Inflammatory macrophage treated with lipopolysaccharide for 4 hours (primary cell): ENCODE measurements around the gene GRAMD4.
"Not testable (repeated sequence)": the region's sequence is repeated elsewhere in the genome, so short reads cannot be mapped to it uniquely, and the experiment has no call there.

ENCODE experiments used
- DNase-seq: peaks from one replicate; pipeline ENCODE4 v3.0.0-alpha.2; 2020

The GRAMD4 gene

DNA sequence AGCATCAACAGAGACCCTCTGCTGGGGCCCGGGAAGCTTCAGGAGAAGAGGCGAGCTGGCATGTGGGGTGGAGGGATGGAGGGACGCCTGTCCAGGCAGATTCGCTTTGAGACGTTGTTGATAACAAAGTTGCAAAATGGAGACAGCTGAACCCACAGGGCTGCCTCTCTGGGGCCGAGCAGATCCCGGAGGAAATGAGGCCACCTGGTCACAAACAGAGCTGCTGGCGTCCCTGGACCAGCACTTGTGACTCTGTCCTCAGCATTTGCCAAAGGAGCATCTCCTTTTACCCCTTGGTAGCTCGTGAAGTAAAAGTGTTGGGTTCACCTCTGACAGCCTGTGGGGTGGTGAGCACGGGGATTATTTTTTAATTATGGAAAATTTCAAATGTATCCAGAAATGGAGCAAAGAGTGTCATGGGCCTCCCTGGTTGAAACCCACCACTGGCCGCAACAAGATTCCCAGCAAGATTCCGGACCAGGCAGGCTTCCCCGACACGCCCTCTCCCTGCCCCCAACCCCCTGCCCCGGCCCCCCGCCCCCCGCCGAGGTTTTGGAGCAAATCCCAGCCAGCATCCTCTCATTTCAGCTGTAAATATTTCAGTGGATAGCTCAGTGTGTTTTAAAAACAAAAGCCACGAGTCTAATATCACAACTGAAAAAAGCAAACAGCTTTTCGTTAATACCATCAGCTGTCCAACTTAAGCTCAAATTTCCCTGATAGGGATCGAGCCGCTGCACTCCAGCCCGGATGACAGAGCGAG, 20.3 kb downstream of the GRAMD4 start:
- DNase-seq = no peak

DNA sequence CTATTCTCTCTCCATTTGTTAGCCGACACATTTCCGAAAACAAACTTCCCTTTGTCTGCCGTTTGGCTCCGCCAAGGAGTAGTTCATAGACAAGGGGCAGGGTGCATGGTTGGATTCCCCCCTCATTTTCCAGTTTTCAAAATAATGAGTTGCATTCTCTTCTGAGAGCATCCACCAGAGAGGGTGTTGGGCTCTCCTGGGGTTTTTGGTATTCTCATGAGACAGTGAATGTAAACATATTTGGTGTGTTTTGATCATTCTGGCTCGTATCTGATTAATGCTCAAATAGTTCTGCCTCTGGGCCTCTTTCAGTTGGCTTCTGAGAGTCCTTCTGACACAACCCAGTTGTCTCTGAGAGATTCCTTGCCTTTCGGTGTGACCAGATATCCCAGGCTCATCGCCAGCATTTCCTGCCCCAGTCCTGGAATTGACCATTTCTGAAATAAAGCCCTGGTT, 21.7 kb downstream of the GRAMD4 start:
- DNase-seq = no peak

DNA sequence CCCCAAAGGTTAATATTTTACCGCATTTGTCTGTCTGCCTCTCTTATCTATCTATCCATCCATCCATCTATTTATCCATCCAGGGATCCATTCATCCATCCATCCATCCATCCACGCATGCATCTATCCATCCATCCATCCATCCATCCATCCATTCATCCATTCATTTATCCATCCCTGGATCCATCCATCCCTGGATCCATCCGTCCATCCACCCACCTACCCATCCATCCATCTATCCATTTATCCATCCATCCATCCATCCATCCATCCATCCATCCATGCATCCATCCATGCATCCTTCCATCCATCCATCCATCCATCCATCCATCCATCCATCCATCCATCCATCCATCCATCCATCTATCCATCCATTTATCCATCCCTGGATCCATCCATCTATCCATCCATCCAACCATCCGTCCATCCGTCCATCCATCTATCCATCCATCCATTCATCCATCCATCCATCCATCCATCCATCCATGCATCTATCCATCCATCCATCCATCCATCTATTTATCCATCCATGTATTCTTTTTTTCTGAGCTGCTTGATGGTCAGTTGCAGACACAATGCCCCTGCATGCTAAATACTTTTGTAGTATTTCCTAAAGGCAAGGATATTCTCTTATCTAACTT, 22.8 kb downstream of the GRAMD4 start:
- not testable (repeated sequence) for DNase-seq

DNA sequence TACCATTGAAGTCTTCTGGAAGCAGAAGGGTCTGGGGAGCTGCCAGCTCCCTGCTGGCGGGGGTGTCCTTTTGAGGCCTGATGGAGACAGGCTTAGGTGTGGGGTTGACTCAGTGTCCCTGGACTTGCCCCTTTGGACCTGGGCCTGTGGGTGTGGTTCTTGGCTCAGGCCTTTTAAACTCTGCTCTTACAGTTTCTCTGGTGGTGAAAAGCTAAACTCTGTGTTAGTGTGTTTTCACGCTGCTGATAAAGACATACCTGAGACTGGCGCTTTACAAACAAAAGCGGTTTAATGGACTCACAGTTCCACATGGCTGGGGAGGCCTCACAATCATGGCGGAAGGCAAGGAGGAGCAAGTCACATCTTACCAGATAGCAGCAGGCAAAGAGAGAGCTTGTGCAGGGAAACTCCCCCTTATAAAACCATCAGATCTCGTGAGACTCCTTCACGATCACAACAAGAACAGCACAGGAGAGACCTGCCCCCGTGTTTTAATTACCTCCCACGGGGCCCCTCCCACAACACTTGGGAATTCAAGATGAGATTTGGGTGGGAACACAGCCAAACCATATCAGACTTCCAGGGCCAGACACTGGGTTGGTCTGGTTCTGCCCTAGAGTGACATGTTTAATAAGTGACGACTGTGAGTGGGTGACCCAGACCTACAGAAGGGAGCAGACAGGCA, 26.5 kb downstream of the GRAMD4 start:
- no peak for DNase-seq

DNA sequence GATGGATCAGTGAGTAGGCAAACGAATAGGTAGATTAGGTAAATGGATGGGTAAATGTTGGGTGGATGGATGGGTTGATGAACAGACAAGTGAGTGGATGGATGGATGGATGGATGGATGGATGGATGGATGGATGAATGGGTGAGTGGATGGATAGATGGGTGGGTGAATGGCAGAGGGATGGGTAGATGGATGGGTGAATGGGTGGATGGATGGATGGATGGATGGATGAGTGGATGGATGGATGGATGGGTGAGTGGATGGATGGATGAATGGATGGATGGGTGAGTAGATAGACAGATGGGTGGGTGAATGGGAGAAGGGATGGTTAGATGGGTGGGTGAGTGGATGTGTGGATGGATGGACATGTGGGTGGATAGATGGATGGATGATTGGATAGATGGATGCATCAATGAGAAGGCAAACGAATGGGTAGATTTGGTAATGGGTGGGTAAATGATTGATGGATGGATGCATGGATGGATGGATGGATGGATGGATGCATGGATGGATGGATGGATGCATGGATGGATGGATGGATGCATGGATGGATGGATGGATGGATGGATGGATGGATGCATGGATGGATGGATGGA, 28.1 kb downstream of the GRAMD4 start:
- not testable (repeated sequence) for DNase-seq

DNA sequence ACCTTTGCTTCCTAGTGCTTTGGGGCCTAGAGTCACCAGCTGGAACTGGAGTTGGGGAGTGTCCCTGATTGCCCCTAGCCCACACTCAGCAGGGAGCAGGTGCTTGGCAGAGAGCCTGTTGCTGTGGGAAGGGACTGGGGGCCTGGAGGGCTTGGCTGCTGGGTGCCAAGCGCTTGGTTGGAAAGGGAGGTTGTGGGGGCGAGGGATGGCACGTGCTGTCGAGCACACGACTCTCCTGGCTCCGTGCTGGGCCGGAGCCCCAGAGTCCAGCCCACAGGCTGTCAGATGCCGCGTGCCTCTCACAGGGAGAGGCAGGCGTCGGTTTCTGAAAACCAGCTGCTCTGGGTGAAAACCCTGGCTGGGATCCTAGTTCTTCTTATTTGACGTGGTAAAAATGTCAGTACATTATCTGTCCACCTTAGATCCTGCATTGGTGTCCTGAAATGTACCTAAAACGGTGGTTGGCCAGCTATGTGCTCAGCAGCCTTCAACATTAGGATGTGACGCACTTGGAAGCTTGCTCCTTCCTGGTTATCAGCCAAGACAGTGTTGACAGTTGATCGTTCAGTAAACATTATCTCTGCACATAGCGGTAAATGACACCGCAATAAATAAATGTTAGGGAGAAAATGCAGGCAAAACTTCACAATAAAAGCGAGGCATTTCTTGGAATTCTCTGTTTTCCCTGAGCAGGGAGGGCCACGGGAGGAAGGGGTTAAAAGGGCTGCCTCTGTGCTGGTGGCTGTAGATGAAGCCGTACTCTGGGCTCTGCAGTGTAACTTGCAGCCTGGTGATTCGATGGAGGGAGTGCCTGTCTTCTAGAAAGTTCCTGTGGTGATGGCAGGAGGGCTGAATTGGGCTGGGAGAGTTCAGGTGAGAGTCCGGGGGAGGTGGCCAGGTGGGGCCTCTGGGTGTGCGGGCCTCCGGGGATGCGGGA, 29.2 kb downstream of the GRAMD4 start:
- DNase-seq = no peak

DNA sequence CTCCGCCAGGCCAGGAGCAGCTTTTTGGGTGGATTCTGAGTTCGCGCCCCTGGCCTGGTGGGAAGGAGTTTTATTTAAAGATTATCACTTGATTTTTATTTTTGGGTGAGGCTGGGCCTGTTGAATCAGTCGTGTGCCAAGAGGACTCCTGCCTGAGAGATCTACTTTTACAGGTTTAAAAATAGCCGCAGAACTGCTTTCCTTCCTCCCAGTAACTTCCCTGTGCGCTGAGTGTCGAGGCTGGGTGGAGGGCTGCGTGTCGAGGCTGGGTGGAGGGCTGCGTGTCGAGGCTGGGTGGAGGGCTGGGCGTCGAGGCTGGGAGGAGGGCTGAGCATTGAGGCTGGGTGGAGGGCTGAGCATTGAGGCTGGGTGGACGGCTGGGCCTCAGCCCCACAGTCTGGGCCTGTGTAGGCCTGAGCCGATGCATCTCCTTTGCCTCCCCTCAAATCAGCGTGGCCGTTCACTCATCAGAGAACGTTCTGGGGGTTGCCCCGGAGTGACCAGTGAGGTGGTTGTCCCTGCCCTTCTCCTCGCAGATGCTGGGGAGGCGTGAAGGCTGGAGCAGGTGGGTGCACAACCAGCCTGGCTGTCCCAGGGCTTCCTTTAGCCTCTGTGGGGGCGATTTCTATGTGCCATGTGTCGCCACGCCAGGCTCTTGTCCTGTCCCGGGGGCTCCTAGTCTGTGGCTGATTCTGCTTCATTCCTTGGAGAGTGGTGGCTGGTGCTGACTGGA, 30.1 kb downstream of the GRAMD4 start:
- no peak for DNase-seq

DNA sequence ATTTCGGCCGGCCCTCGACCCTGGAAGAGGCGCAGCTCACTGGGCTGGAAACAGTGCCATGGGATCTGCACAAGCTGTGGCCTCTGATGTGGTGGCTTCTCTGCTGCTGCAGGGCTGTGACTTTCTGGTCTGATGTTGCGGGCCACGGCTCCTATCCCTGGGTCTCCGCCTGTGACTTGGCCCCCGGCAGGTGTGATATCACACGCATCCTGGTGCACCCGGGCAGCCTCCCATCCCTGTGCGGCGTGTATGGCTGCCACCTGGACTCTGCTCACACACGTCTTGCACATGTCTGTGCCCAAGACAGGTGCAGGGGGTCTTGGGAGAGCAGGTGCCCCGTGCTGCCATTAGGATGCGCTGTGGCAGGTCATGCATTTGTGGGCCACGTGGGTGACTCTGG, 31.1 kb downstream of the GRAMD4 start:
- DNase-seq = no peak

DNA sequence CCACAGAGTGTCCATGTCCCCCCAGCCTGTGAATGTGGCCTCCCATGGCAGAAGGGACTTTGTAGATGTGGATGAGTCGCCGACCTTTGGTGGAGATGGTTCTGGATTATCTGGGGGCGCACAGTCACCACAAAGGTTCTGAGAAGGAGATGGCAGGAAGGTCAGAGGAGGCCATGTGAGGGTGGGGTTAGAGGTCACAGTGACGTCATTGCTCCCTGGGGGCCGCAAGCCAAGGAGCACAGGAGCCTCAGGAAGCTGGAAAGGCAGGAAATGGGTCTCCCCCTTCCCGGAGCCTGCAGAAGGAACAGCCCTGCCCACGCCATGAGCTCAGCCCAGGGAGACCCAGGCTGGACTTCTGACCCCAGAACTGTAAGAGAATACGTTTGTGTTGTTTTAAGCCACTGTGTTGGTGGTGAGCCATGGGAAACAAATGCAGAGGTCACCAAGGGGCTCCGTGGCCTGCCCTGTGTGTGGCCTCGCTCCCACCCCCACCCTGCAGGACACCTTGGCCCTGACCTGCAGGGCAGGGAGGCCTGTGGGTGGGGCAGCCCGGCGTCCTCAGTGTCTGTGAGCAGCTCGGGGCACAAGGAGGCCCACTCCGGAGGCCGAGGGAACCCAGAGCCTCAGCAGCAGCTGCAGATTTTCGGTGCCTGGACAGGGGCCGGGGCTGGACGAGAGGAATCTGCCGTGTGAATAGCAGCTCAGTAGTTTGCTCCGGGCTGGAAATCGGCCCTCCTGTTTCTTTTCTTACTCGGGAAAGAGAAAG, 32.1 kb downstream of the GRAMD4 start:
- DNase-seq = no peak

DNA sequence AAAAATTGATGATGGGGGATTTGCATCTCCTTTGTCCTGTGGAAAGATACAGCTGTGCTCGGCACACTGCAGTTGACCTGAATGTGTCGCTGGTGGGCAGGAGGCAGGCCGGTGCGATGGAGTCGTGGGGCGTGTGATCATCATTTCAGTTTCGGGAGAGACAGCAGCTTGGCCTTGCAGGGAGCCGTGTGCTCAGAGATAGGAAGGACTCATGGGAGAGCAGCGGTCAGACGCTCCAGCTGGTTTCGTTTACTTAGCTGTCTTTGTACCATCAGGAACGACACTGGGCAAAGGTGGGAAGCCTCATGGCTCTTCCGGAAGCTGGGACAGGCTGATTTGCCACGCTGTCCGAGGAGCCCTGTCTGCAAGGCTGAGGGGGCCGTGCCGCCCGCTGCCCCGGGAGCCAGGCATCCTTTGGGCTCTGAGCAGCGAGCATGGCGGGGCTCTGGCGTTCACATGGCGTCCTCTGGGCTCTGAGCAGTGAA, 32.7 kb downstream of the GRAMD4 start:
- DNase-seq = no peak

DNA sequence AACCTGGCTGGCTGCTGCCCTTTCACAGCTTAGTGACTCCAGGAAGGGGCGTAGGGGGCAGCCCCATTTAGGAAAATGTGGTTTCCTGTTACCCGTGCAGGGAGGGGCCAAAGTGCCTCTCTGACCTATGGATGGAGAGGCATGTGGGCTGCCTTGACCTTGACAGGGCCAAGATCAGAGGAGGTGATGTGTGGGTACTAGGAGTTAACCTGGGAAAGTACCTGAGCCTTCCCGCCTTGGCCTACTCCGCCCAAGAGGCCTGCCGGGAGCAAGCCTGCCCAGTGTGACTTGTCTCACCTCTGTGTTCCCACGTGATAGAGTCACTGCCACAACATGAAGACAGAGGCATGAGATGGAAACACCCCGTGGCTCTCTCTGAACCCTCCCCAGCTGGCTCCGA, 33.4 kb downstream of the GRAMD4 start:
- no peak for DNase-seq

DNA sequence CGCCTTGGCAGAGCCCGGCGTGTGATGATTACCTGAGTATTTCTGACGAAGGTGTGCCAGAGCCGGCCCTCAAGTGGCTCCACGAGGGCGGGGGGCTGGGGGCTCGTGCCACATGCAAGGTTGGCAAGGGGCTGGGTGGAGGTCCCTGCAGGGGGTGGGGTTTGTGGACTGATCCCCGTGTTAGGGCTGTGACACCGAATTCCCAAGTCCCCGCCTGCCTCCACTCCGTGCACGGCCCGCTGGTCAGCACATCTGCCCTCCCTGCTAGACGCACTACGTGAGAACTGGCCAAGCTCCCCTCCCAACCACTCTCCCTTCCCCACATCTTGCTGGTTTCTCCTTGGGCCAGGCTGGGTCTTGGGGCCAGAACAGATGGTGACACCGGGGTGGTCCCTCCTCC, 34.2 kb downstream of the GRAMD4 start:
- no peak for DNase-seq

DNA sequence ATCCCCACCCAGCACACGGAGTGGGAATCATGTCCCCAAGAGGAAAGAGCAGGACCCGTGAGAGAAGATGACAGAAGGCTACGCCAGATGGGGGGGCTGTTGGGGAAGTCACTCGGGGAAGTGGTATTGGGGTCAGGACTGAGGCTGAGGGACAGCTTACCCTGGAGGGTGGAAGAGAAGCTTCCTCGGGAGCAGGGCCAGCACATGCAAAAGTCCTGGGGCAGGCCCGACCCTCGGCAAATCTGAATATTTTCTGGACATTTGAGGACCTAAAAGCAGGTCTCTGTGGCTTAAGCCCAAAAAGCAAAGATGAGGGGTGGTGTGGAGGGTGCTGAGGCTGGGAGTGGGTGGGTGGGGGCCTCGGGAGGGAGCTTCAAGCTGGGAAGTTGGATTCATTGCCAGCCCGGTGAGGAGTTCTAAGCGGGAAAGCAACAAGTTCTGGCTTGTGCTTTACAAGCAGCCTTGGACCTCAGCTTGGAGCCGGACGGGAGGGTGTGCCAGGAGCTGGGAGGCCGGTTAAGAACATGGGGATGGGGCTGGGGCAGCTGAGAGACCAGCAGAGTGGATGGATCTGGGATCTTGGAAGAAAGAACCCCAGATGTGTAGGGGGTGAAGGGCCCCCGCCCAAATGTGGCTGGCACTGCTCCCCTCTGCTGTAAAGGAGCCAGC, 34.9 kb downstream of the GRAMD4 start:
- no peak for DNase-seq

DNA sequence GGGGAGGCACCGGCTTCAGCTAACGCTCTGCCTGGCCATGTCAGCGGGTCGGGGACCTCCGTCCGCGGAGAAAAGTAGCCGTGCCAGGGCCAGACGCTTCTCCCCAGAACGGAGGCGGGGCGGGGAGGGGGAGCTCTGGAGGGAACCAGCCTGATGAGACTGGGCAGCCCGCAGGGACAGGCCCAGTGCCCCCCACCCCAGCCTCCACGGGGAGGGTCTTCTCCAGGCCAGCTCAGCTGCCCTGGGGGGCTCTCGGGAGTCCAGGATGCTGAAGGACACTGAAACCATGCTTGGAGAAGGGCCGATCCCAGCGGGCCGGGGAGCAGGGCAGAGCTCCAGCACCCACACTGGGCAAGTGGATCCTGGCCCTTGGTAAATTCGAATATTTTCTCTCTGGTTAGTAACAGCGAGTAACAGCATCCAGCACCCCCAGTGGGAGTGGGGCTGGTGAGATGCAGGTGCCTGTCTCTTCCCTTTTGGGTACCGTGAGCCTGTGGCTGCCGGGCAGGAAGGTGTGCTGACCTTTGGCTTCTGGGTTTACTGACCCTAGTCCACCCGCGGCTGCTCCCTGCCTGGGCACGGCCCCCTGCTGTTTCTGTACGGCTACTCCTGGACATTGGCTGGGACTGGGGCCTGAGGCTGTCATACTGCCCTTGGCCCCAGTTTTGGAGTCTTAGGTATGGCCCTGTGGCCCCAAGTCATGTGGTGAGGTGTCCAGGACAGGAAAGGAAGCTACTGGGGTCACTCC, 35.8 kb downstream of the GRAMD4 start:
- DNase-seq = no peak

DNA sequence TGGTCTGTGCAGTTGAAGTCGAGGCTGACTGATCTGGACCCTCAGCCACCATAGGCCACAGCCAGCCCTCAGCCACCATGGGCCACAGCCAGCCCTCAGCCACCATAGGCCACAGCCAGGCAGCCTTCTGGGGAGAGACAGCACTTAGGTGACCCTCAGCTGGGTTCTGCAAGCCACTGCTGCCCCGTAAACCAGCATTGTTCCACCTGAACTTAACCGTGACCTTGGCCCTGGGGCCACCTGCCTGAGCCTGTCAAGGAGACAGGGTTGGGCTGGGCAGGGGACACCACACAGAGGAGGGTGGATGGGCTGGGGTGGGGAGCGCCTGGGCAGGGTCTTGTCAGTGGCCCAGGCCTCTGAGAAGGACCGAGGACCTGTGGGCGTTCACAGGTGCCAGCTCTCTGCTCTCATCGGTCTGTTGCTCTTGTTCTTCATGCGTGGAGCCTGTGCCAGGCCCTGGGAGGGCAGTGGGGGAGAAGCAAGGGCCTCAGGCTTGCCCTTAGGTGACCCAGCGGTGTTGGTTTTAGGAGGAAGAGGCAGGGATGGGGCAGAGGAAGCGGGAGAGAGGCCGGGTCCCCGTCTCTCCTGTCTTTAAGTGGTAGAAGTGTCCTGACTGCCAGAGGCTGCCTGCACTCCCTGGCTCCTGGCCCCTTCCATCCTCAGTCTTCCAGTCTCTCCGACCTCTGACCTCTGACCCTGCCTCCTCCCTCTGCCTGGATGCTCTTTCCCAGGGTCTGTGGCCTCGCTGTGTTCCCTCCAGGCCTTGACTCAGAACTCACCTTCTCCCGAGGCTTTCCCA, 36.9 kb downstream of the GRAMD4 start:
- no peak for DNase-seq

DNA sequence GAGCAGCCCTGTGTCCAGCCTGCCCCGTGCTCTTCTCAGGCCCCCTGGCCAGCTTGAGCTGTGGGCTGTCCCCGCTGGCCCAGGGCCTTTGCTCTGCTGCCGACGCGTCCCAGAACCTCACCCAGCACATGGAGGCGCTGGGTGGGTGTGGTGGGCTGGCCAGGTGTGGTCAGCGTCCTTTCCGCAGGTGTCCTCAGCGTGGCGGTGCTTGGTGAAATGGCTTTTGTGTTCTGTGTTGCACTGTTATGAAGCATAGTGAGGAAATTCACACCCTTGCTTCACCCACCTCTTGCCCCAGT, 37.4 kb downstream of the GRAMD4 start:
- no peak for DNase-seq

DNA sequence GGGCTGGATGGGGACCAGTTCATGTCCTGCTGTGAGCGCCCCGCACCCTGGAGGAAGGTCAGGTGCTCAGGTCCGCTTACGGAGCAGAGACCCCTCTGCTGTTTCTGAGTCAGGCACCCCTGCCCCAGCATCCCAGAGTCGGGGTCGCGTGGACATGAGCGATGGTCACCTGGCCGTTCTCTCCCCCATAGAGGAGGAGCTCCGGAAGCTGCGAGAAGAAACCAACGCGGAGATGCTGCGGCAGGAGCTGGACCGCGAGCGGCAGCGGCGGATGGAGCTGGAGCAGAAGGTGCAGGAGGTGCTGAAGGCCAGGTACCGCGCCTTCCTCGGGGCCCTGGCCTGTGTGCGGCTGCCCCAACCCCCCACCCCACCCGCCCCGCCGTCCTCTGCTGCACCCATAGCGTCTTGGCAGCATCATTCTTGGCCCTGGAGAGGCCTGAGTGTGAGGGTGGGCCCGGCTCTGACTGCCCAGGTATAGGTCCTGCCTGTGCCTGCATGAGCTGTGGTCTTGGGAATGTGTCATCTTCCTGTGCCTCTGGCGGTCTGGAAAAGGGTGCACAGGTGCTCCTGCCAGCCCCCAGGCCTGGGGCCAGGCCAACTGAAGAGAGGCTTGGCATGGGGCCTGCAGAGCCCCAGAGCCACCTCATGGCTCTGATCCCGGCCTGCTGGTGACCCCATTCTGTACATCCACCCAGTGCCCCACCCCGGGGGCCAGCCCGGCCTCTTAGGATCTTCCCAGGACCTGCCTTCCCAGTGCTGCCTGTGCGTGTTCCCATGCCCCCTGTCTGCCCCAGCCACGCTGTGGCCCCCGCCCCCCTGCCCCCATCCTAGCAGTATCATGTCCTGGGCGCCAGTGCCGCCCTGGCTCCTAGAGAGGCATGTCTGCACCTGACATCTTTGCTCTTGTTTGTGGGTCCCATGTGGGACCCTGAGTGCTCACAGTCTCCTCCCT, 38.1 kb downstream of the GRAMD4 start:
- no peak for DNase-seq
